ENCODE results near the gene TM9SF2.

DNA sequence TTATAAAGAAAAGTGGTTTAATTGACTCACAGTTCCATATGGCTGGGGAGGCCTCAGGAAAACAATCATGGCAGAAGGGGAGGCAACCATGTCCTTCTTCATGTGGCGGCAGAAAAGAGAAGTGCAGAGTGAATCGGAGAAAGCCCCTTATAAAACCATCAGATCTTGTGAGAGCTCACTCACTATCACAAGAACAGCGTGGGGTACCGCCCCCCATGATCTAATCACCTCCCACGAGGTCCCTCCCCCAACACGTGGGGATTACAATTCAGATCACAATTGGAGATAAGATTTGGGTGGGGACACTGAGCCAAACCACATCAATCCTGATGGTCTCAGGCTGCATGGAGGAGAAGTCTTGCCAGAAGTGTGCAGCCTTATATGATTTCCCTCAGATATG lies 26.0 kb downstream of the TM9SF2 start:
- no peak for TF ChIP-seq EZH2phosphoT487 (IDR thresholded peaks at IDR 0.05; ENCODE audit: borderline replicate concordance, low read length)
- TF ChIP-seq, protein P1, sequence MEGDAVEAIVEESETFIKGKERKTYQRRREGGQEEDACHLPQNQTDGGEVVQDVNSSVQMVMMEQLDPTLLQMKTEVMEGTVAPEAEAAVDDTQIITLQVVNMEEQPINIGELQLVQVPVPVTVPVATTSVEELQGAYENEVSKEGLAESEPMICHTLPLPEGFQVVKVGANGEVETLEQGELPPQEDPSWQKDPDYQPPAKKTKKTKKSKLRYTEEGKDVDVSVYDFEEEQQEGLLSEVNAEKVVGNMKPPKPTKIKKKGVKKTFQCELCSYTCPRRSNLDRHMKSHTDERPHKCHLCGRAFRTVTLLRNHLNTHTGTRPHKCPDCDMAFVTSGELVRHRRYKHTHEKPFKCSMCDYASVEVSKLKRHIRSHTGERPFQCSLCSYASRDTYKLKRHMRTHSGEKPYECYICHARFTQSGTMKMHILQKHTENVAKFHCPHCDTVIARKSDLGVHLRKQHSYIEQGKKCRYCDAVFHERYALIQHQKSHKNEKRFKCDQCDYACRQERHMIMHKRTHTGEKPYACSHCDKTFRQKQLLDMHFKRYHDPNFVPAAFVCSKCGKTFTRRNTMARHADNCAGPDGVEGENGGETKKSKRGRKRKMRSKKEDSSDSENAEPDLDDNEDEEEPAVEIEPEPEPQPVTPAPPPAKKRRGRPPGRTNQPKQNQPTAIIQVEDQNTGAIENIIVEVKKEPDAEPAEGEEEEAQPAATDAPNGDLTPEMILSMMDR (conservative IDR thresholded peaks at IDR 0.05; ENCODE audit: low read depth, low read length) = no peak
- no peak for TF ChIP-seq EZH2 (IDR thresholded peaks at IDR 0.05; ENCODE audit: low read length, unreplicated experiment)

Measured in PC-3 (cell line).